WTC11 (cell line): ENCODE results near the gene CD79B. TPM values are rescaled to one million over a fixed set of nuclear protein-coding genes. Genes with fewer than 3 reads are reported as not detected.

Source experiments
- ATAC-seq: fragments of 200-7000 bp; cut with Tn5 transposase; 2 replicates; pipeline ENCODE4 v1.10.0; 2021; ENCODE audit warnings: mild to moderate bottlenecking, moderate library complexity
- CTCF ChIA-PET: fragments of 300-600 bp; sonication (Branson Sonifier 250); formaldehyde crosslinking; loops from one replicate; lab custom pipeline; 2021; ENCODE audit warnings: antibody characterized with exemption; lab: Charles Lee
- POLR2A ChIA-PET: fragments of 350-600 bp; sonication (Branson Sonifier 250); formaldehyde crosslinking; loops from one replicate; lab custom pipeline; 2021; ENCODE audit warnings: antibody characterized with exemption; lab: Charles Lee
- DNase-seq: peaks from one replicate; pipeline ENCODE4 v3.0.0; 2021; ENCODE audit warnings: low spot score
- H3K27ac Mint-ChIP-seq: 2 replicates; pipeline ENCODE4 v1.8.0; 2021; ENCODE audit warnings: mixed read lengths
- H3K27me3 Mint-ChIP-seq: 2 replicates; pipeline ENCODE4 v1.8.0; 2021; ENCODE audit warnings: low read depth, mild to moderate bottlenecking, moderate library complexity, mixed read lengths
- H3K36me3 Mint-ChIP-seq: 2 replicates; pipeline ENCODE4 v1.8.0; 2021; ENCODE audit warnings: mixed read lengths
- H3K4me1 Mint-ChIP-seq: 2 replicates; pipeline ENCODE4 v1.8.0; 2022; ENCODE audit warnings: mixed read lengths
- H3K4me3 Mint-ChIP-seq: 2 replicates; pipeline ENCODE4 v1.8.0; 2021; ENCODE audit warnings: mild to moderate bottlenecking, moderate library complexity, mixed read lengths
- H3K9me3 Mint-ChIP-seq: 2 replicates; pipeline ENCODE4 v1.8.0; 2021; ENCODE audit warnings: mixed read lengths
- ARID4B ChIP-seq: sonication (generic); formaldehyde crosslinking; IDR thresholded peaks from 2 replicates; pipeline ENCODE4 v1.8.0; 2023; ENCODE audit warnings: missing genetic modification reagents, mild to moderate bottlenecking, borderline replicate concordance
- ATF1 ChIP-seq: sonication (generic); formaldehyde crosslinking; IDR thresholded peaks from 2 replicates; pipeline ENCODE4 v1.8.1; 2023; ENCODE audit warnings: mild to moderate bottlenecking, moderate library complexity, missing genetic modification reagents
- ATF3 ChIP-seq: sonication (generic); formaldehyde crosslinking; conservative IDR thresholded peaks from 2 replicates; pipeline ENCODE4 v1.8.1; 2022; ENCODE audit warnings: mild to moderate bottlenecking, missing genetic modification reagents
- CDX4 ChIP-seq: fragments of 250-450 bp; sonication (Bioruptor Pico); IDR thresholded peaks from 2 replicates; pipeline ENCODE4 v1.9.0; 2021; ENCODE audit warnings: moderate library complexity, mild to moderate bottlenecking, inconsistent platforms, borderline replicate concordance
- CTCF ChIP-seq: fragments of 200-600 bp; IDR thresholded peaks from 2 replicates; pipeline ENCODE4 v1.8.0; 2022; ENCODE audit warnings: antibody characterized with exemption
- E2F1 ChIP-seq: sonication (generic); formaldehyde crosslinking; IDR thresholded peaks from 2 replicates; pipeline ENCODE4 v1.8.0; 2022; ENCODE audit warnings: mild to moderate bottlenecking, missing genetic modification reagents
- E2F4 ChIP-seq: sonication (generic); formaldehyde crosslinking; IDR thresholded peaks from 2 replicates; pipeline ENCODE4 v1.8.1; 2022; ENCODE audit warnings: low read depth, mild to moderate bottlenecking, moderate library complexity, missing genetic modification reagents, borderline replicate concordance
- ESRRA ChIP-seq: sonication (generic); formaldehyde crosslinking; IDR thresholded peaks from 2 replicates; pipeline ENCODE4 v1.8.1; 2022; ENCODE audit warnings: mild to moderate bottlenecking, missing genetic modification reagents, borderline replicate concordance
- IRF1 ChIP-seq: sonication (generic); formaldehyde crosslinking; IDR thresholded peaks from 2 replicates; pipeline ENCODE4 v1.8.0; 2023; ENCODE audit warnings: missing genetic modification reagents
- KAT7 ChIP-seq: sonication (generic); formaldehyde crosslinking; IDR thresholded peaks from 2 replicates; pipeline ENCODE4 v1.8.1; 2023; ENCODE audit warnings: missing genetic modification reagents, mild to moderate bottlenecking, borderline replicate concordance
- MLX ChIP-seq: sonication (generic); formaldehyde crosslinking; IDR thresholded peaks from 2 replicates; pipeline ENCODE4 v1.8.1; 2023; ENCODE audit warnings: mild to moderate bottlenecking, missing genetic modification reagents, moderate library complexity
- MXD4 ChIP-seq: fragments of 250-450 bp; sonication (Bioruptor Pico); IDR thresholded peaks from 2 replicates; pipeline ENCODE4 v1.8.0; 2021; ENCODE audit warnings: mild to moderate bottlenecking, moderate library complexity, borderline replicate concordance
- NR1H2 ChIP-seq: sonication (generic); formaldehyde crosslinking; IDR thresholded peaks from 2 replicates; pipeline ENCODE4 v1.9.0; 2021; ENCODE audit warnings: mild to moderate bottlenecking, moderate library complexity, missing genetic modification reagents
- NR2C2 ChIP-seq: sonication (generic); formaldehyde crosslinking; IDR thresholded peaks from 2 replicates; pipeline ENCODE4 v1.8.0; 2022; ENCODE audit warnings: mild to moderate bottlenecking, missing genetic modification reagents
- SOX15 ChIP-seq: fragments of 250-450 bp; sonication (Bioruptor Pico); IDR thresholded peaks from 2 replicates; pipeline ENCODE4 v1.9.0; 2021; ENCODE audit warnings: mild to moderate bottlenecking
- TCF7 ChIP-seq: sonication (generic); formaldehyde crosslinking; IDR thresholded peaks from 2 replicates; pipeline ENCODE4 v1.8.0; 2022; ENCODE audit warnings: mild to moderate bottlenecking, low read depth, missing genetic modification reagents, moderate library complexity
- ZMAT4 ChIP-seq: fragments of 250-450 bp; sonication (Bioruptor Pico); IDR thresholded peaks from 2 replicates; pipeline ENCODE4 v1.9.0; 2021; ENCODE audit warnings: mild to moderate bottlenecking
- ZNF121 ChIP-seq: sonication (generic); formaldehyde crosslinking; IDR thresholded peaks from 2 replicates; pipeline ENCODE4 v1.8.0; 2023; ENCODE audit warnings: missing genetic modification reagents
- ZNF281 ChIP-seq: sonication (generic); formaldehyde crosslinking; IDR thresholded peaks from 2 replicates; pipeline ENCODE4 v1.8.0; 2023; ENCODE audit warnings: mild to moderate bottlenecking, missing genetic modification reagents
- total RNA-seq: library from RNA; stranded (reverse); gene quantifications from 3 replicates; pipeline ENCODE4 v1.2.3, GENCODE V29; 2021

CD79B gene
- total RNA-seq, 1 experiment from 2014 or later, result 3.0 TPM

GRCh38 chr17:63975541-63976092 lies 43.5 kb upstream of the CD79B start (continued):
- TF ChIP-seq E2F1 (CRISPR knock-in tag) (no peak), KAT7 (CRISPR knock-in tag) (no peak)

GRCh38 chr17:63974594-63975192 lies 42.6 kb upstream of the CD79B start:
- Mint-ChIP-seq H3K4me1 (0 out of 2 replicates have a peak, but pooled peaks cover 5% of the 10 kb centered on the region), H3K9me3 (no peaks in the 10 kb centered on the region), H3K4me3 (no peak overlapping the region), H3K27me3 (no peaks in the 10 kb centered on the region; the same call in 1 of the 2 replicates), H3K36me3 (no peaks in the 10 kb centered on the region), H3K27ac (peak overlapping the region; percentile 14; the same call in 1 of the 2 replicates)
- no peak for ATAC-seq
- ChIA-PET CTCF (interaction anchor here (1.2 to 2.2 kb wide), 9 partner anchors 13 to 159 kb away, joined by 3 to 8 read pairs (median 5); no protein-coding TSS in a partner anchor), POLR2A (no interaction called here)
- TF ChIP-seq ZMAT4 (CRISPR knock-in tag) (no peak), E2F4 (CRISPR knock-in tag) (no peak), SOX15 (CRISPR knock-in tag) (no peak), CTCF (no peak), ZNF121 (CRISPR knock-in tag) (no peak), NR2C2 (CRISPR knock-in tag) (no peak), MXD4 (CRISPR knock-in tag) (no peak), ARID4B (CRISPR knock-in tag) (no peak), ATF3 (CRISPR knock-in tag) (no peak), ESRRA (no peak), NR1H2 (CRISPR knock-in tag) (no peak), CDX4 (CRISPR knock-in tag) (no peak), ATF1 (CRISPR knock-in tag) (no peak), TCF7 (CRISPR knock-in tag) (no peak), MLX (CRISPR knock-in tag) (no peak), ZNF281 (CRISPR knock-in tag) (no peak), IRF1 (CRISPR knock-in tag) (no peak)
- DNase-seq, result no peak
